DMS114 treated with DMSO at 0.1 percent for 48 hours (cell line): Measurements from ENCODE around the gene DAP.

Experiments used
- DNase-seq: peaks from one replicate; lab custom pipeline; 2025; ENCODE audit not compliant: unreplicated experiment; lab: John Stamatoyannopoulos, UW

Gene DAP

GRCh38 chr5:10761933-10762775 lies 1.1 kb upstream of the DAP start:
- no peak for DNase-seq

GRCh38 chr5:10760921-10761184 lies 181 bp downstream of the DAP start:
- DNase-seq = no peak

- DNase-seq = no peak
Measured at GRCh38 chr5:10760096-10760920, 726 bp downstream of the DAP start.

GRCh38 chr5:10759111-10759510 lies 1.9 kb downstream of the DAP start:
- no peak for DNase-seq

GRCh38 chr5:10757922-10758555 lies 3.0 kb downstream of the DAP start:
- no peak for DNase-seq

- no peak for DNase-seq
Measured at GRCh38 chr5:10757043-10757442, 4.0 kb downstream of the DAP start.

GRCh38 chr5:10756549-10756948 lies 4.5 kb downstream of the DAP start:
- DNase-seq = no peak

GRCh38 chr5:10753178-10753577 lies 7.9 kb downstream of the DAP start:
- DNase-seq = no peak

GRCh38 chr5:10752451-10752850 lies 8.6 kb downstream of the DAP start:
- no peak for DNase-seq

- no peak for DNase-seq
Measured at GRCh38 chr5:10750909-10751308, 10.1 kb downstream of the DAP start.

- no peak for DNase-seq
Measured at GRCh38 chr5:10747678-10748622, 13.1 kb downstream of the DAP start.

GRCh38 chr5:10746711-10747110 lies 14.3 kb downstream of the DAP start:
- no peak for DNase-seq

- DNase-seq = no peak
Measured at GRCh38 chr5:10745133-10745532, 15.9 kb downstream of the DAP start.

- DNase-seq = no peak
Measured at GRCh38 chr5:10744681-10745080, 16.4 kb downstream of the DAP start.

- no peak for DNase-seq
Measured at GRCh38 chr5:10743951-10744350, 17.1 kb downstream of the DAP start.

GRCh38 chr5:10743526-10743925 lies 17.5 kb downstream of the DAP start:
- no peak for DNase-seq

GRCh38 chr5:10741661-10742060 lies 19.4 kb downstream of the DAP start:
- no peak for DNase-seq

GRCh38 chr5:10740384-10740783 lies 20.6 kb downstream of the DAP start:
- DNase-seq = no peak

- DNase-seq = no peak
Measured at GRCh38 chr5:10737880-10738279, 23.2 kb downstream of the DAP start.

GRCh38 chr5:10736808-10737207 lies 24.2 kb downstream of the DAP start:
- no peak for DNase-seq

GRCh38 chr5:10736354-10736753 lies 24.7 kb downstream of the DAP start:
- no peak for DNase-seq
